K562 (cell line): ENCODE measurements around the gene PUS3. TPM values are rescaled to one million over a fixed set of nuclear protein-coding genes. Genes with fewer than 3 reads are reported as not detected.

Experiments
- BACH1 ChIP-seq: fragments of 200-800 bp; sonication (Bioruptor generic); IDR thresholded peaks from 2 replicates; pipeline ENCODE4 v1.6.1; 2016; ENCODE audit warnings: missing genetic modification characterization, missing compliant biosample characterization
- CHD7 ChIP-seq: fragments of 200-600 bp; sonication (generic); IDR thresholded peaks from one replicate; pipeline ENCODE4 v1.6.1; 2012; ENCODE audit warnings: mild to moderate bottlenecking, low read depth, low read length, inconsistent platforms
- FIP1L1 ChIP-seq: fragments of 200-400 bp; formaldehyde crosslinking; IDR thresholded peaks from 2 replicates; pipeline ENCODE4 v1.6.1; 2018; ENCODE audit warnings: mild to moderate bottlenecking, low read depth, low read length; ENCODE audit not compliant: poor library complexity, severe bottlenecking
- GTF2A2 ChIP-seq: IDR thresholded peaks from 2 replicates; pipeline ENCODE4 v1.6.1; 2016; ENCODE audit warnings: mild to moderate bottlenecking, missing genetic modification characterization, missing compliant biosample characterization
- MAFG ChIP-seq: fragments of 450-650 bp; conservative IDR thresholded peaks from 2 replicates; pipeline ENCODE4 v1.6.1; 2016; ENCODE audit warnings: missing genetic modification characterization, missing compliant biosample characterization
- SMARCA4 ChIP-seq: fragments of 450-650 bp; IDR thresholded peaks from 2 replicates; pipeline ENCODE4 v1.6.1; 2016
- SP2 ChIP-seq: IDR thresholded peaks from 2 replicates; pipeline ENCODE4 v1.6.1; 2011; ENCODE audit warnings: mild to moderate bottlenecking, low read depth, low read length, moderate library complexity; ENCODE audit not compliant: poor library complexity, severe bottlenecking; ENCODE audit errors: extremely low read depth
- STAT5A ChIP-seq: IDR thresholded peaks from 2 replicates; pipeline ENCODE4 v1.6.1; 2012; ENCODE audit warnings: low read length, inconsistent platforms, borderline replicate concordance
- ZFP1 ChIP-seq: fragments of 450-650 bp; formaldehyde crosslinking; IDR thresholded peaks from 2 replicates; pipeline ENCODE4 v1.4.0; 2020; ENCODE audit warnings: mild to moderate bottlenecking, mixed read lengths
- ZNF384 ChIP-seq: IDR thresholded peaks from 2 replicates; pipeline ENCODE4 v1.6.1; 2012; ENCODE audit warnings: low read depth, low read length, improper control_type of control experiment
- ZNF444 ChIP-seq: fragments of 250-450 bp; sonication (Bioruptor Pico); IDR thresholded peaks from 2 replicates; pipeline ENCODE4 v1.4.0; 2020; ENCODE audit warnings: mild to moderate bottlenecking, moderate library complexity
- ZNF740 ChIP-seq, 3 experiments: fragments of 200-800 bp in 1 of 3; sonication (Bioruptor generic) in 1 of 3; sonication (generic) in 1 of 3; formaldehyde crosslinking in 1 of 3; IDR thresholded peaks; 2 replicates each; pipeline versions ENCODE4 v1.6.1 to v1.8.0; 2016 to 2022; ENCODE audit warnings: mild to moderate bottlenecking in 2 of 3, missing compliant biosample characterization in 2 of 3, missing genetic modification characterization in 2 of 3, missing genetic modification reagents in 1 of 3
- polyA plus RNA-seq, 8 experiments: library from polyadenylated mRNA; depleted of rRNA in 4 of 8; stranded (reverse) in 5 of 8; unstranded in 3 of 8; fragments of >200 nt; fragmentation: Nextera tagmentation in 2 of 8; fragmentation: Illumina TruSeq in 1 of 8; extraction: Ambion mirVana in 2 of 8; extraction: Trizol in 1 of 8; gene quantifications; 2 replicates each; pipeline versions ENCODE4 v1.2.1 to v1.2.3, GENCODE V29; 2011 to 2014; ENCODE audit warnings: inconsistent platforms in 1 of 8, missing spikeins in 1 of 8
- total RNA-seq, 7 experiments: library from RNA; depleted of rRNA in 6 of 7; stranded (reverse); fragments of >200 nt in 6 of 7; fragmentation: Illumina TruSeq in 2 of 7; extraction: Trizol in 2 of 7; gene quantifications; 2 replicates each; pipeline versions ENCODE4 v1.2.1 to v1.2.3, GENCODE V29; 2011 to 2021; ENCODE audit warnings: low replicate concordance in 1 of 7

The PUS3 gene
- total and polyA plus RNA-seq, 9 of the 15 experiments (the other 6 are each of a cell fraction or from before 2014, with no cell fraction given): 16.5 to 49.2 (median 35.9) TPM

- TF ChIP-seq CHD7 (no peak), BACH1 (tag) (no peak), GTF2A2 (tag) (no peak), MAFG (tag) (no peak), ZNF384 (no peak), STAT5A (no peak), FIP1L1 (peak; percentile 77), ZNF444 (CRISPR knock-in tag) (no peak), ZFP1 (CRISPR knock-in tag) (no peak), SMARCA4 (no peak), SP2 (no peak), ZNF740 (CRISPR knock-in tag; IDR thresholded peaks at IDR 0.05) (no peak), ZNF740 (tag; IDR thresholded peaks at IDR 0.05) (no peak)
These were observed 15.4 kb downstream of the PUS3 start, which contains the start of gene HYLS1 (continued) for GRCh38 chr11:125887373-125888324.
